ENCODE measurements around the gene CCDC24. TPM values are rescaled to one million over a fixed set of nuclear protein-coding genes. Genes with fewer than 3 reads are reported as not detected.

CCDC24 gene
- total and polyA plus RNA-seq, 2 of the 4 experiments (the other 2 are of a cell fraction) = 1.4 to 4.6 TPM

- H3K4me3 ChIP-seq (ENCODE audit: insufficient read depth, low read depth, low read length) = no peak overlapping the region
- intact Hi-C loops (cut with micrococcal nuclease) = no loop called here
- peaks cover 14% of the 10 kb centered on the region; the same call in 1 of the 2 replicates for H3K9me1 ChIP-seq (ENCODE audit: insufficient read depth, low read length)
- no peak overlapping the region for H2BK20ac ChIP-seq (ENCODE audit: low read depth, low read length)
- no peak overlapping the region for H3K56ac ChIP-seq (ENCODE audit: extremely low read depth, insufficient read depth, low read length)
- DNase-seq = no peak
- no peaks in the 10 kb centered on the region for H3K27me3 ChIP-seq (ENCODE audit: control insufficient read depth, insufficient read depth, low read length)
- no peak overlapping the region for H4K8ac ChIP-seq (ENCODE audit: low read depth in 2 of 2, low read length in 2 of 2)
- no TSS peak for BruUV-seq (replicated peaks)
- POLR2A ChIA-PET (ENCODE audit: unreplicated experiment) = no interaction called here
- H3K36me3 ChIP-seq (ENCODE audit: control insufficient read depth, insufficient read depth, low read length) = peaks cover 22% of the 10 kb centered on the region; the same call in 1 of the 2 replicates
- H4K20me1 ChIP-seq (ENCODE audit: insufficient read depth, low read length) = no peaks in the 10 kb centered on the region; the same call in 1 of the 2 replicates
- in situ Hi-C loops (cut with MboI; ENCODE audit: low sequenced_read_pairs) = no loop called here
- H3K4me2 ChIP-seq (ENCODE audit: low read depth, low read length) = no peak overlapping the region
- H2AK9ac ChIP-seq (replicated peaks; ENCODE audit: low read depth, low read length, poor library complexity) = no peak overlapping the region
- dilution Hi-C loops (cut with HindIII; ENCODE audit: low sequenced_read_pairs, unreplicated experiment) = no loop called here
- no peak overlapping the region for H2BK15ac ChIP-seq (ENCODE audit: low read depth, low read length)
- peaks cover 0 to 8% of the 10 kb centered on the region in 2 experiments; a peak in 2 of 4 replicates for H3K79me1 ChIP-seq (ENCODE audit: low read depth in 1 of 2, low read length in 2 of 2)
- H3K14ac ChIP-seq (replicated peaks; ENCODE audit: low read depth, low read length) = no peak overlapping the region
- CTCF ChIA-PET = interaction anchor here (1.0 kb wide), 1 partner anchor 23 kb away, joined by 4 read pairs; no protein-coding TSS in a partner anchor
- H2BK120ac ChIP-seq (ENCODE audit: low read depth, low read length) = no peak overlapping the region
- H3K27ac ChIP-seq (ENCODE audit: insufficient read depth, low read length) = no peak overlapping the region
- H3K4me1 ChIP-seq (ENCODE audit: control insufficient read depth, insufficient read depth, low read length) = peaks cover 8% of the 10 kb centered on the region
- ATAC-seq (ENCODE audit: low read depth) = 0 out of 2 replicates have a peak, but pooled peaks have one; percentile 7
- no peak overlapping the region for H2AK5ac ChIP-seq (ENCODE audit: low read depth, low read length)
- H3K9me3 ChIP-seq (ENCODE audit: control insufficient read depth, insufficient read depth, low read length) = no peaks in the 10 kb centered on the region
- peak overlapping the region; percentile 27 for H2AFZ ChIP-seq (replicated peaks; ENCODE audit: low read length, poor library complexity)
- no peak overlapping the region for H4K5ac ChIP-seq (ENCODE audit: low read depth, low read length)
- H3K9ac ChIP-seq (ENCODE audit: low read depth, low read length) = no peak overlapping the region
- H3K4ac ChIP-seq (ENCODE audit: low read depth, low read length) = no peak overlapping the region
- H4K91ac ChIP-seq (ENCODE audit: insufficient read depth, low read depth, low read length) = no peak overlapping the region
- no peak overlapping the region for H3K23ac ChIP-seq (ENCODE audit: low read depth, low read length)
- 93% methylated on average over 2 of the region's 14 CpGs; no CpG with 5 or more reads in 1 of the 2 experiments for WGBS, 2 experiments (ENCODE audit: extremely low coverage in 2 of 2, insufficient read length in 1 of 2)
- H3K18ac ChIP-seq (ENCODE audit: low read depth, low read length) = no peak overlapping the region
- H2BK5ac ChIP-seq (ENCODE audit: low read depth, low read length, poor library complexity, severe bottlenecking) = no peak overlapping the region
- TF ChIP-seq POLR2A (IDR thresholded peaks at IDR 0.05; ENCODE audit: low read depth, low read length) (no peak), RCOR1 (IDR thresholded peaks at IDR 0.05; ENCODE audit: insufficient replicate concordance, low read length) (no peak), FOS (IDR thresholded peaks at IDR 0.05; ENCODE audit: low read depth, low read length) (no peak), CTCF (conservative IDR thresholded peaks at IDR 0.05; ENCODE audit: low read depth, low read length) (no peak), NFE2L2 (IDR thresholded peaks at IDR 0.05; ENCODE audit: low read depth, low read length) (no peak), RFX5 (IDR thresholded peaks at IDR 0.05; ENCODE audit: low read depth, low read length) (no peak), USF2 (IDR thresholded peaks at IDR 0.05; ENCODE audit: low read depth, low read length) (no peak), CEBPB (IDR thresholded peaks at IDR 0.05; ENCODE audit: low read depth, low read length) (no peak), MAFK (IDR thresholded peaks at IDR 0.05; ENCODE audit: low read depth, low read length) (no peak), RAD21 (IDR thresholded peaks at IDR 0.05; ENCODE audit: low read length) (no peak), MXI1 (IDR thresholded peaks at IDR 0.05; ENCODE audit: borderline replicate concordance, low read depth, low read length) (no peak), CHD1 (IDR thresholded peaks at IDR 0.05; ENCODE audit: low read depth, low read length) (no peak), SMC3 (IDR thresholded peaks at IDR 0.05; ENCODE audit: low read depth, low read length) (no peak), MAZ (IDR thresholded peaks at IDR 0.05; ENCODE audit: borderline replicate concordance, low read depth, low read length) (no peak), BHLHE40 (IDR thresholded peaks at IDR 0.05; ENCODE audit: low read depth, low read length) (no peak)
Measured at GRCh38 chr1:44024031-44024902, 32.9 kb downstream of the CCDC24 start.
